ENCODE results near the gene DAPK2. TPM values are rescaled to one million over a fixed set of nuclear protein-coding genes. Genes with fewer than 3 reads are reported as not detected.

DAPK2 gene
- total RNA-seq, 2 experiments from 2014 or later, result 0.29 to 0.60 TPM

DNA sequence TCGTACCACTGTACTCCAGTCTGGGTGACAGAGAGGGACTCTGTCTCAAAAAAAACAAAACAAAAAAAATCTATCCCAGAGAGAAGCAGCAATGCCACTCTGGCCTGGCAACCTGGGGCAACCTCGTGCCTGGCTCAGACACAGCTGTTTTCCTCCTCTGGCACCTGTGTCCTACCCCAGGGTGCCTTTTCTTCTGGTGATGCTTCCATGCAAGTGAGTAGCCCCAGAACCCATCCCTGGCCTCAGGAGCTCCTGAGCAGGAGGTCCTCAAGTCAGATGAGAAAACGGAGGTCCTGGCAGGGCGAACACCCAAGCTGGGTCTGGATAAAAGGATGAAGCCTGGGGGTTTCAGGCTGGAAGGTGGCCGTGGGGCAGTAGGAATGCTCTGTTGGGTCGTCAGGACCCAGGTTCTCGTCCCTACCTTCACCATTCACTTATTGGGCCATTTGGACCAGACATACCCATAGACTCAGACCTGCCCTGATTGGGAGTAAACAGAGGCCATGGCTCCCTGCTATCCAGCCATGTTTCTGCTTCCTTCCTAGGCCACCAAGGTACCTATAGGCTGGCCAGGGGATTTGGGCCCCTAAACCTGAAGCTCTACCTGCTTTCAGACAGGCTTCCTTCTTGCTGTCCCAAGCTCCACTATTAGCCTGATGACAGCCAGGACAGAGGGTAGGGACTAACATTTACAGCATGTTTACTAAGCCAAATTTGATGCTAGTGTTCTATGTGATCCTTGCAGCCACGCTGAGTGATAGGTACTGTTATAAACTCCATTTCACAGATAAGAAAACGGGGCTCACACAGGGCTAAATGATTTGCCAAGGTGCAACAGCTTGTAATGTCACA is 102.2 kb downstream of the DAPK2 start:
- DNase-seq, result no peak
- H3K4me1 Mint-ChIP-seq, result peaks cover 15% of the 10 kb centered on the region
- no peak overlapping the region for H3K4me3 Mint-ChIP-seq
- no peak overlapping the region for H3K27ac Mint-ChIP-seq
- H3K27me3 Mint-ChIP-seq, result no peaks in the 10 kb centered on the region
- no peaks in the 10 kb centered on the region for H3K9me3 Mint-ChIP-seq
- H3K36me3 Mint-ChIP-seq, result peaks cover under 1% of the 10 kb centered on the region

- no peak for DNase-seq
- Mint-ChIP-seq H3K4me1 (peaks cover 26% of the 10 kb centered on the region), H3K36me3 (peaks cover 3% of the 10 kb centered on the region), H3K27me3 (no peaks in the 10 kb centered on the region), H3K4me3 (no peak overlapping the region), H3K27ac (no peak overlapping the region), H3K9me3 (no peaks in the 10 kb centered on the region)
Measured at GRCh38 chr15:63942486-63943365, 103.6 kb downstream of the DAPK2 start.

GRCh38 chr15:63941698-63942465 is 104.4 kb downstream of the DAPK2 start:
- no peak for DNase-seq
- peaks cover 26% of the 10 kb centered on the region for H3K4me1 Mint-ChIP-seq
- H3K27me3 Mint-ChIP-seq, result no peaks in the 10 kb centered on the region
- H3K36me3 Mint-ChIP-seq, result peaks cover 3% of the 10 kb centered on the region
- H3K27ac Mint-ChIP-seq, result no peak overlapping the region
- H3K4me3 Mint-ChIP-seq, result no peak overlapping the region
- no peaks in the 10 kb centered on the region for H3K9me3 Mint-ChIP-seq

DNA sequence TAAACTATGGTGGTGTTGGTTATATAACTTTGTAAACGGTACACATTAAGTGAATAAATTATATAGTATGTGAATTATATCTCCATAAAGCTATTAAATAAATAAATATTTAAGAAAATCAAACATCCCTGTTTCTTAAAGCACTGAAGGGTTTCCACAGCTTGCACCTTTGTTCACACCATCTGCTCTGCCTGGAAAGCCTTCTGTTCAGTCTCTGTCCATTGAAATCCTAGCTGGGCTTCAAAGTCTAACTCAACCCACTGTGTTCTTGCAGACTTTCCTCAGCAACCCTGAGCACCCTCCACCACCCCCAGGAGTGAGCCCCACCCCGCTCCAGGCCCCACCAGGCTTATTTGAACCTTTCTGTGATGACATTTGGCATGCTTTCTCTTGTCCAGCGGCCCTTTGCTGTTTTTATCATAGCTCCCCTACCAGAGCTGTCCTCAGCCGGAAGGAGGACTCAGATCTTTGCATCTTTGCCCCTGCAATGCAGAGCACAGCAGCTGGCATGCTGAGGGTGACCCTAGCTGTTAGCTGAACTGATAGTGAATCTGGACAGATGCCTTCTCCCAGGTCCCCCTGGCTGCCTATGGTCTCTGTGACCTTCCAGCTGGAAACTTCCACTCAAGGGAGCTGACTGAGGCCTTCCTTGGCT is 105.2 kb downstream of the DAPK2 start:
- Mint-ChIP-seq H3K9me3 (no peaks in the 10 kb centered on the region), H3K4me1 (peaks cover 26% of the 10 kb centered on the region), H3K27ac (no peak overlapping the region), H3K36me3 (peaks cover 3% of the 10 kb centered on the region), H3K27me3 (no peaks in the 10 kb centered on the region), H3K4me3 (no peak overlapping the region)
- no peak for DNase-seq

DNA sequence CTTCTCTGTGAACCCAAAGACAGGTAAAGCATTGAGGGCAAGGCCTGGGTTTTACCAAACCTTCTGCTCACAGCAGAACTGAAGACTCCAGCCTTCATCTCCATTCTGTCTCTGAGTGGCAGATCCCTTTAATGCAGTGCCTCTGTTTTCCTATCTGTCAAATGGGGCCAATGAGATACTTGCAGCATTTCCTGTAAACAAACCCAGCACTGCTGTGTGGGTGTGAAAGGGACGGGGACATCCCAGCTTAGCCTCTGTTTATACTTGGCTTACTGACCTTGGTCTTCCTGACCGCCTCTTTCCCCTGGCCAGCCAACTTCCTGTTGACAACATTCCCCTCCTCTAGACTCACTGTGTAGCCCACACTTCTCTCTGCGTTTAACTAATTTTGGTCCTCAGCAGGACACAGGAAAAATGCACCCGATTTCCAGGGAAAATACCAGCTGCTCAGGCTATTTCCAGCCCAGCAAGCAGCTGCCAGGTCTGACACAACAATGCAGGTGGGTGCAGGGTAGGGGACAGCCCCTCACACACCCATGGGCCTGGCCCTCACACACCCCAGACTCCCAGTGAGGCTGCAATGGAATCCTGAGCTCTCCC is 106.7 kb downstream of the DAPK2 start:
- Mint-ChIP-seq H3K27me3 (no peaks in the 10 kb centered on the region), H3K4me3 (no peak overlapping the region), H3K27ac (peak overlapping the region; percentile 79), H3K36me3 (peaks cover 3% of the 10 kb centered on the region), H3K4me1 (peaks cover 22% of the 10 kb centered on the region), H3K9me3 (no peaks in the 10 kb centered on the region)
- DNase-seq, result no peak

DNA sequence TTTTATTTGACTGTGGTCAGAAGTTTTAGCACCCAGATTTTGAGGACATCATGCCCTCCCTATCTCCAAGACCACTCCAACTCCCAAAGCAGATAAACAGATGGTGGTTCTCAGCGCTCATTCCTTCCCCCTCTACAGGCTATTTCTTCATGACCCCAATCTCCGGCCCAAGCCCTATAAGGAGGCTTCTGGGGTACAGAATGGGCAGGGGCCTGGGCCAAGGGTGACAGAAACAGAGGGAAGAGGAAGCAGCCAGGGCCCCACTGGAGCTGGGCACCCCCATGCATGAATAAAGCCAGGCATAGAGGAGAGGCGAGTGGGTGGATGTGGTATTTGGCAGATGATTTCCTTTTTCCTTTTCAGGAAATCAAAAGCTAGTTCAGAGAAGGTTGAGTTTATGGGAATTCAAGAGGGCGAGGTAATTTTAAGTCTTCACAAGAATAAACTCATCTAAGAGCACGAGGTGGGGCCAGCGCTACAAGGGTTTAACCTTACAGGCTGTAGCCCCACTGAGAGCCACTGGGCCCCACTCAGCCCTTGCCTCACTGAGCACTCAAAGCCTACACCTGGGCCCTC is 107.7 kb downstream of the DAPK2 start:
- H3K27ac Mint-ChIP-seq, result peak overlapping the region; percentile 79
- H3K4me3 Mint-ChIP-seq, result peak overlapping the region; percentile 35

DNA sequence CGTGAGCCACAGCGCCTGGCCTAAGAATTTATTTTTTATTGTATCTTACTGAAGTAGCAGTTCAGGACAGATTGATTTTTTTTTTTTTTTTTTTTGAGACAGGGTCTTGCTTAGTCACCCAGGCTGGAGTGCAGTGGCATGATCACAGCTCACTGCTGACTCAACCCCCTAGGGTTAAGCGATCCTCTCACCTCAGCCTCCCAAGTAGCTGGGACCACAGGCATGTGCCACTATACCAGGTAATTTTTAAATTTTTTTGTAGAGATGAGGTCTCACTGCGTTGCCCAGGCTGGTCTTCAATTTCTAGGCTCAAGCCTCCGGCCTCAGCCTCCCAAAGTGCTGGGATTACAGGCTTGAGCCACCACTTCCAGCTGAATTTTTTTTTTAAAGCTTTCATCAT is 112.8 kb downstream of the DAPK2 start:
- H3K4me3 Mint-ChIP-seq, result no peak overlapping the region
- no peaks in the 10 kb centered on the region for H3K27me3 Mint-ChIP-seq
- peaks cover 6% of the 10 kb centered on the region for H3K4me1 Mint-ChIP-seq
- H3K36me3 Mint-ChIP-seq, result no peaks in the 10 kb centered on the region
- DNase-seq, result no peak
- no peak overlapping the region for H3K27ac Mint-ChIP-seq
- no peaks in the 10 kb centered on the region for H3K9me3 Mint-ChIP-seq

More for the DNA sequence above, 107.7 kb downstream of the DAPK2 start:
- peaks cover 22% of the 10 kb centered on the region for H3K4me1 Mint-ChIP-seq
- no peaks in the 10 kb centered on the region for H3K27me3 Mint-ChIP-seq
- H3K9me3 Mint-ChIP-seq, result no peaks in the 10 kb centered on the region
- DNase-seq, result peak; percentile 29
- peaks cover 3% of the 10 kb centered on the region for H3K36me3 Mint-ChIP-seq

GRCh38 chr15:63931556-63931955 is 114.7 kb downstream of the DAPK2 start:
- H3K27ac Mint-ChIP-seq, result no peak overlapping the region
- H3K9me3 Mint-ChIP-seq, result no peaks in the 10 kb centered on the region
- no peak for DNase-seq
- no peaks in the 10 kb centered on the region for H3K27me3 Mint-ChIP-seq
- H3K36me3 Mint-ChIP-seq, result no peaks in the 10 kb centered on the region
- H3K4me1 Mint-ChIP-seq, result peaks cover 3% of the 10 kb centered on the region
- H3K4me3 Mint-ChIP-seq, result no peak overlapping the region

GRCh38 chr15:63930034-63930433 is 116.3 kb downstream of the DAPK2 start:
- no peaks in the 10 kb centered on the region for H3K9me3 Mint-ChIP-seq

GRCh38 chr15:63928185-63928842 is 118.0 kb downstream of the DAPK2 start:
- no peaks in the 10 kb centered on the region for H3K9me3 Mint-ChIP-seq
- H3K4me3 Mint-ChIP-seq, result no peak overlapping the region
- H3K27me3 Mint-ChIP-seq, result no peaks in the 10 kb centered on the region
- H3K4me1 Mint-ChIP-seq, result peaks cover 3% of the 10 kb centered on the region
- no peaks in the 10 kb centered on the region for H3K36me3 Mint-ChIP-seq
- H3K27ac Mint-ChIP-seq, result no peak overlapping the region
- no peak for DNase-seq

More at GRCh38 chr15:63930034-63930433, 116.3 kb downstream of the DAPK2 start:
- no peak for DNase-seq
- no peak overlapping the region for H3K4me3 Mint-ChIP-seq
- no peaks in the 10 kb centered on the region for H3K36me3 Mint-ChIP-seq
- peaks cover 3% of the 10 kb centered on the region for H3K4me1 Mint-ChIP-seq
- H3K27me3 Mint-ChIP-seq, result no peaks in the 10 kb centered on the region
- H3K27ac Mint-ChIP-seq, result no peak overlapping the region

DNA sequence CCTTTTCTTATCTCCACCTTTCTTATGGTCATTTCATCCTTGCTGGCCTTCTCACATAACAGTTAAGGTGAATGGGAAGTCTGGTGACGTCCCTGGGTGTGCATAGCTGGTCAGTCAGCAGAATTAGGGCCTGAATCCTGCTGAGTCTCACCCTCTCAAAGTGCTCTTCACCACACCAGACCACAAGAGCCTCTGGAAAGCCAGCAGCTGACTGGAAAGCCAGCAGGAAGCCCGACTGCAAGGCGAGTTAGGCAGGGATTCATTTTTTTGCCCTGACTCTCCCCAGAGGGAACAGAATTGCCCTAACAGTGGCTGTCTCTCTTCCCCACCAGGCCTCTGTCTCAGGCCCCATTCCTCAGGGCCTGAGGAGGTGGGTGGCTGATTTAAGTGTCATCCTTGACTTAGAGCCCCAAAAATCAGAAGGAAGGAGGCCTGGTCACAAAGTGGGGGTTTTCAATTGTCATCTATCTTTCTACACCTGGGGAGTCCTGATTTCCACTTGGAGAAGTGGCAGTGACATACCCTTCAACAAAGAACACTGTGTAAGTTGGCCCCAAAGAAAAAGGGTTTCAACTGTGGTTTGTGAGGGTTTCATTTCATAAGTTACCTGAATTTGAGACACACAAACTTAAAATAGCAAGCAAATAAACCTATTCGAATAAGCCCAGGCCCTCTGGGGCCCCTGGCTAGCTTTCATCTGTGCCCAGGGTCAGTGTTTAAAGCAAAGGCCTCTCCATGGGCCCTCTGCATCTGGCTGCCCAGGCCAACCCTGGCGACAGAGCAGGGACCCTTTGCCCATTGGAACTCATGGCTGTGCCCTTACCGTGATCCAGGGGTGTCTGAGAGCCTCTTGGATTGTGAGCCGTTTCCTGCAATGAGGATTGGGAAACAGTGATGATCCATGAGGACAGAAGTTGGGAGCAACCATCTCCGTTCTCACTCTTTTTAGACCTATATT is 122.0 kb downstream of the DAPK2 start:
- DNase-seq, result no peak
- H3K27ac Mint-ChIP-seq, result no peak overlapping the region
- H3K9me3 Mint-ChIP-seq, result no peaks in the 10 kb centered on the region
- no peaks in the 10 kb centered on the region for H3K36me3 Mint-ChIP-seq
- H3K4me1 Mint-ChIP-seq, result peaks cover 16% of the 10 kb centered on the region
- no peak overlapping the region for H3K4me3 Mint-ChIP-seq
- H3K27me3 Mint-ChIP-seq, result no peaks in the 10 kb centered on the region

- H3K4me1 Mint-ChIP-seq, result peaks cover 13% of the 10 kb centered on the region
- DNase-seq, result no peak
- no peak overlapping the region for H3K27ac Mint-ChIP-seq
- H3K27me3 Mint-ChIP-seq, result no peaks in the 10 kb centered on the region
- no peaks in the 10 kb centered on the region for H3K36me3 Mint-ChIP-seq
- no peaks in the 10 kb centered on the region for H3K9me3 Mint-ChIP-seq
- no peak overlapping the region for H3K4me3 Mint-ChIP-seq
Measured at GRCh38 chr15:63922916-63923315, 123.4 kb downstream of the DAPK2 start.
